Stomach (tissue), 4 donors: ENCODE data around the gene MAP3K14.

Experiments used
- CTCF ChIP-seq, 7 experiments: fragments of 450-650 bp in 4 of 7; fragments of 200-600 bp in 3 of 7; sonication (generic) in 3 of 7; IDR thresholded peaks; one replicate each; pipeline ENCODE4 v1.5.1; 2016 to 2019; ENCODE audit warnings: antibody characterized with exemption in 7 of 7, control low read depth in 2 of 7, mild to moderate bottlenecking in 1 of 7
- EP300 ChIP-seq: sonication (generic); formaldehyde crosslinking; IDR thresholded peaks from one replicate; pipeline ENCODE4 v1.6.1; 2017; ENCODE audit warnings: antibody characterized with exemption
- POLR2A ChIP-seq, 4 donors: fragments of 450-650 bp; IDR thresholded peaks; one replicate each; pipeline ENCODE4 v1.6.1; 2016; ENCODE audit warnings: antibody characterized with exemption in 4 of 4, control low read depth in 2 of 4, mild to moderate bottlenecking in 1 of 4, moderate library complexity in 1 of 4

- TF ChIP-seq CTCF (IDR thresholded peaks at IDR 0.05) (no peak), EP300 (no peak), POLR2A (IDR thresholded peaks at IDR 0.05) (no peak)
These were observed 979 bp downstream of the MAP3K14 start for GRCh38 chr17:45315648-45316433.
